Lung (tissue), 12 donors: ENCODE results near the gene HLA-A. TPM values are rescaled to one million over a fixed set of nuclear protein-coding genes. Genes with fewer than 3 reads are reported as not detected.

Experiments used
- ATAC-seq: fragments of 200-7000 bp; cut with Tn5 transposase; one replicate; pipeline ENCODE4 v1.9.1; 2020; ENCODE audit warnings: moderate number of reproducible peaks; ENCODE audit not compliant: insufficient read depth, low FRiP score
- DNase-seq, 3 donors: peaks; one replicate each; pipeline ENCODE4 v3.0.0-alpha.2; 2013 to 2017
- H3K27ac ChIP-seq, 2 donors: one replicate each; pipeline ENCODE4 v1.5.1; 2013; ENCODE audit warnings: mild to moderate bottlenecking in 2 of 2, moderate library complexity in 2 of 2, control low read depth in 1 of 2, inconsistent platforms in 1 of 2, low read depth in 1 of 2, low read length in 1 of 2
- H3K27me3 ChIP-seq, 3 donors: one replicate each; pipeline ENCODE4 v1.5.1; 2013; ENCODE audit warnings: low read length in 2 of 3; ENCODE audit not compliant: control insufficient read depth in 3 of 3, insufficient read depth in 3 of 3
- H3K36me3 ChIP-seq, 4 donors: one replicate each; pipeline ENCODE4 v1.5.1; 2013; ENCODE audit warnings: low read length in 4 of 4, mild to moderate bottlenecking in 1 of 4, moderate library complexity in 1 of 4; ENCODE audit not compliant: control insufficient read depth in 4 of 4, insufficient read depth in 4 of 4
- H3K4me1 ChIP-seq, 5 donors: one replicate each; pipeline ENCODE4 v1.5.1; 2013; ENCODE audit warnings: low read length in 5 of 5, mild to moderate bottlenecking in 2 of 5, moderate library complexity in 1 of 5; ENCODE audit not compliant: control insufficient read depth in 5 of 5, insufficient read depth in 5 of 5
- H3K4me3 ChIP-seq: one replicate; pipeline ENCODE4 v1.5.1; 2013; ENCODE audit warnings: mild to moderate bottlenecking, control low read depth, moderate library complexity
- H3K9ac ChIP-seq, 2 donors: one replicate each; pipeline ENCODE4 v1.5.1; 2013; ENCODE audit warnings: low read length in 2 of 2, control low read depth in 1 of 2; ENCODE audit not compliant: insufficient read depth in 1 of 2
- H3K9me3 ChIP-seq, 4 donors: one replicate each; pipeline ENCODE4 v1.5.1; 2013; ENCODE audit warnings: low read length in 3 of 4, mild to moderate bottlenecking in 1 of 4, moderate library complexity in 1 of 4; ENCODE audit not compliant: control insufficient read depth in 4 of 4, insufficient read depth in 3 of 4
- WGBS, 2 donors: extraction: QIAGEN DNeasy Blood & Tissue Kit; methylation state at CpG; one replicate each; pipeline ENCODE4 v1.1.7; 2013; 5-methylcytosine and 5-hydroxymethylcytosine counted together
- polyA plus RNA-seq, 2 donors: library from polyadenylated mRNA; stranded (reverse); fragments of 200-250 nt; gene quantifications; one replicate each; pipeline ENCODE4 v1.2.1, GENCODE V29; 2013
- total RNA-seq, 2 donors: library from RNA; depleted of rRNA in 1 of 2; stranded (reverse); fragments of >200 nt in 1 of 2; gene quantifications; one replicate each; pipeline ENCODE4 v1.2.1, GENCODE V29; 2014 to 2021
- TF ChIP-seq, protein P1 (sequence below): IDR thresholded peaks from 2 replicates; pipeline ENCODE4 v1.5.1; 2012; ENCODE audit warnings: mild to moderate bottlenecking; ENCODE audit errors: control extremely low read depth, extremely low read depth
- donor health status: control.
- donor health status: control.
- donor health status: Bipolar disorder and iron deficiency.
- donor health status: healthy.
- donor health status: DM: yes; HTN: yes; CAD: no.

HLA-A gene
- total and polyA plus RNA-seq, 4 donors = 320 to 3,222 (median 711) TPM

GRCh38 chr6:29980511-29980910, 38.2 kb downstream of the HLA-A start:
- Histone ChIP-seq H3K27ac (no peak overlapping the region), H3K27me3 (peaks cover 0 to 22% (median 14%) of the 10 kb centered on the region in 3 donors), H3K9me3 (no peaks in the 10 kb centered on the region), H3K4me1 (peaks cover 0 to 15% (median 2%) of the 10 kb centered on the region in 5 donors), H3K9ac (no peak overlapping the region), H3K4me3 (no peak overlapping the region), H3K36me3 (no peaks in the 10 kb centered on the region)
- ATAC-seq = no peak
- TF ChIP-seq, protein P1, sequence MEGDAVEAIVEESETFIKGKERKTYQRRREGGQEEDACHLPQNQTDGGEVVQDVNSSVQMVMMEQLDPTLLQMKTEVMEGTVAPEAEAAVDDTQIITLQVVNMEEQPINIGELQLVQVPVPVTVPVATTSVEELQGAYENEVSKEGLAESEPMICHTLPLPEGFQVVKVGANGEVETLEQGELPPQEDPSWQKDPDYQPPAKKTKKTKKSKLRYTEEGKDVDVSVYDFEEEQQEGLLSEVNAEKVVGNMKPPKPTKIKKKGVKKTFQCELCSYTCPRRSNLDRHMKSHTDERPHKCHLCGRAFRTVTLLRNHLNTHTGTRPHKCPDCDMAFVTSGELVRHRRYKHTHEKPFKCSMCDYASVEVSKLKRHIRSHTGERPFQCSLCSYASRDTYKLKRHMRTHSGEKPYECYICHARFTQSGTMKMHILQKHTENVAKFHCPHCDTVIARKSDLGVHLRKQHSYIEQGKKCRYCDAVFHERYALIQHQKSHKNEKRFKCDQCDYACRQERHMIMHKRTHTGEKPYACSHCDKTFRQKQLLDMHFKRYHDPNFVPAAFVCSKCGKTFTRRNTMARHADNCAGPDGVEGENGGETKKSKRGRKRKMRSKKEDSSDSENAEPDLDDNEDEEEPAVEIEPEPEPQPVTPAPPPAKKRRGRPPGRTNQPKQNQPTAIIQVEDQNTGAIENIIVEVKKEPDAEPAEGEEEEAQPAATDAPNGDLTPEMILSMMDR = no peak
- 80 to 83% methylated on average over 10 of the region's 10 CpGs for WGBS, 2 donors
- DNase-seq = no peak

DNA sequence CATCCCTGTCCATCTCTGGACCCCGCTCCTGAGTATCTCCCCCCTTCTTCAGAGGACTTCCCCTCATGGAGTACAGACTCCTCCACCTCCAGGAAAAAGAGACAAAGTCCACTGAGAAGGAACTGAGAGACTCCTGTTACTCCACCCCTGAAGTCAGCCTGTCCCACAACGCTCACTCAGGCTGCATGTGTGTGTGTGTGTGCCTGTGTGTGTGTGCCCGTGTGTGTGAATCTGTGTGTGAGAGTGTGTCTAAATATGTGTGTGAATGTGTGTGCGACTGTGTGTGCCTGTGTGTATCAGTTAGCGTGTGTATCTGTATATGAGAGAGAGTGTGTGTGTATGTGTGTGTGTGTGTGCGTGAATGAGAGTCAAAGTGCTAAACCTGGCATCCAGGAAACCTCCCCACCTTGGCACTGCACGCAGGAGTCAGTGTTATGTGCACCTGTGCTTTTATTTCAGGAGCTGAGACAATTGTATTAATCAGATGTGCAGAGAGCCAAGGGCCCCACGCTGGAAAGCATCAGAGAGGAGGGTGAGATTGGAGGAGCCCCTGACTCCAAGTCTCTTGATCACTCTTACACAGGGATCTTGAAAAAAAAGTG, 39.0 kb downstream of the HLA-A start:
- WGBS, 2 donors = 67 to 75% methylated on average over 8 of the region's 8 CpGs
- DNase-seq (no peak), ATAC-seq (no peak)

DNA sequence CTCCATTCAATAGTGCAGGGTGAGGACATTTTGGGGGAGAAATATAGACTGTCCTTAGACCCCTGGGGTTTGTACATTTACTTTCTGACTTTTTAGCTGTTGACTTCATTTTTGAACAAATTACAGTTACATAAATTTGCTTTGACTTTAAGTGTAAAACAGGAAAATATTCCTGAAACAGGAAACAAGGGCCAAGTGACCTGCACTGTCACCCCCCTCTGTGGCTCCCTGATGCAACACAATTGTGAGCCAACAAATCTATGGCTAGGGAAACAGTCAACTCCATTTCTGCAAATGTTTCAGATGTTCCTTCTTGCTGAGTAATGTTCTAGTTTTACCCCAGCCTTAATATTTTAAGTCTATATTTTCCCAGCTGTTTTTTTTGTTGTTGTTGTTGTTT, 39.8 kb downstream of the HLA-A start:
- ATAC-seq = no peak
- H3K4me1 ChIP-seq = peaks cover 0 to 5% (median 0%) of the 10 kb centered on the region in 5 donors
- DNase-seq = no peak

More for the DNA sequence above, 39.0 kb downstream of the HLA-A start:
- no peak overlapping the region for H3K27ac ChIP-seq
- H3K9ac ChIP-seq = no peak overlapping the region
- H3K36me3 ChIP-seq = no peaks in the 10 kb centered on the region
- H3K9me3 ChIP-seq = no peaks in the 10 kb centered on the region
- H3K4me1 ChIP-seq = peaks cover 0 to 7% (median 0%) of the 10 kb centered on the region in 5 donors
- no peak overlapping the region for H3K4me3 ChIP-seq
- TF ChIP-seq, protein P1 = no peak
- H3K27me3 ChIP-seq = peaks cover 0 to 14% (median 6%) of the 10 kb centered on the region in 3 donors

More for the DNA sequence above, 39.8 kb downstream of the HLA-A start:
- TF ChIP-seq, protein P1 = no peak
- Histone ChIP-seq H3K9me3 (no peaks in the 10 kb centered on the region), H3K27me3 (peaks cover 0 to 11% (median 5%) of the 10 kb centered on the region in 3 donors), H3K27ac (no peak overlapping the region), H3K36me3 (no peaks in the 10 kb centered on the region), H3K4me3 (no peak overlapping the region), H3K9ac (no peak overlapping the region)
